Ascending aorta (tissue), 2 donors: ENCODE measurements around the gene TMPRSS12. TPM values are rescaled to one million over a fixed set of nuclear protein-coding genes. Genes with fewer than 3 reads are reported as not detected.
"Not testable (repeated sequence)": the region's sequence is repeated elsewhere in the genome, so short reads cannot be mapped to it uniquely, and the experiment has no call there.

Source experiments
- DNase-seq, 2 donors: peaks; one replicate each; pipeline ENCODE4 v3.0.0-alpha.2; 2019; ENCODE audit warnings: low spot score in 2 of 2
- H3K27ac ChIP-seq, 2 donors: fragments of 200-600 bp; sonication (generic); one replicate each; pipeline ENCODE4 v1.5.1; 2016 to 2017; ENCODE audit warnings: mild to moderate bottlenecking in 1 of 2
- H3K27me3 ChIP-seq: fragments of 200-600 bp; sonication (generic); one replicate; pipeline ENCODE4 v1.5.1; 2017
- H3K36me3 ChIP-seq, 2 donors: fragments of 200-600 bp; sonication (generic); one replicate each; pipeline ENCODE4 v1.5.1; 2016
- H3K4me1 ChIP-seq, 2 donors: fragments of 200-600 bp; sonication (generic); one replicate each; pipeline ENCODE4 v1.5.1; 2016 to 2017; ENCODE audit warnings: mild to moderate bottlenecking in 1 of 2
- H3K4me3 ChIP-seq, 2 donors: fragments of 200-600 bp; sonication (generic); one replicate each; pipeline ENCODE4 v1.5.1; 2016 to 2017; ENCODE audit warnings: mild to moderate bottlenecking in 1 of 2
- H3K9me3 ChIP-seq, 2 donors: fragments of 200-600 bp; sonication (generic); one replicate each; pipeline ENCODE4 v1.5.1; 2016
- CTCF ChIP-seq, 3 experiments: fragments of 200-600 bp in 2 of 3; fragments of 450-650 bp in 1 of 3; sonication (generic) in 2 of 3; IDR thresholded peaks; one replicate each; pipeline ENCODE4 v1.5.1; 2016 to 2019; ENCODE audit warnings: antibody characterized with exemption in 3 of 3, mild to moderate bottlenecking in 1 of 3, moderate library complexity in 1 of 3
- intact Hi-C: fragments of 100-400 bp; cut with DNase I; formaldehyde crosslinking; loops from one replicate; pipeline ENCODE4 v1.15.1; 2023
- total RNA-seq: library from RNA; depleted of rRNA; stranded (reverse); fragments of >200 nt; gene quantifications from one replicate; pipeline ENCODE4 v1.1.0, GENCODE V29; 2016

The TMPRSS12 gene
- not detected for total RNA-seq

- H3K4me1 ChIP-seq, result no peaks in the 10 kb centered on the region
- H3K27me3 ChIP-seq, result no peaks in the 10 kb centered on the region
- peak in 1 of 3 experiments; percentile 6 for TF ChIP-seq CTCF (IDR thresholded peaks at IDR 0.05)
- H3K4me3 ChIP-seq, result peak within 1 kb of the TSS; percentile 48 to 53
- intact Hi-C loops, result no loop called here
- H3K27ac ChIP-seq, result no peak within 1 kb of the TSS
- H3K36me3 ChIP-seq, result no peaks in the 10 kb centered on the region
- H3K9me3 ChIP-seq, result no peaks in the 10 kb centered on the region
- DNase-seq, result no peak
These were observed at the start of gene TMPRSS12 for GRCh38 chr12:50842637-50843493. Gene TMPRSS12 (plus strand): TSS chr12:50842926. CDS start chr12:50842965, 39 bp downstream.

GRCh38 chr12:50799908-50800307, 42.8 kb upstream of the TMPRSS12 start:
- intact Hi-C loops, result no loop called here
- Histone ChIP-seq H3K27me3 (no peaks in the 10 kb centered on the region), H3K27ac (no peak overlapping the region), H3K4me1 (no peaks in the 10 kb centered on the region), H3K4me3 (no peak overlapping the region), H3K9me3 (peaks cover 0 to 7% of the 10 kb centered on the region in 2 donors), H3K36me3 (peaks cover 35 to 53% of the 10 kb centered on the region in 2 donors)
- no peak for DNase-seq
- TF ChIP-seq CTCF (IDR thresholded peaks at IDR 0.05), result no peak

- no peak for DNase-seq
- no peak overlapping the region for H3K4me3 ChIP-seq
- no peak for TF ChIP-seq CTCF (IDR thresholded peaks at IDR 0.05)
- H3K27ac ChIP-seq, result no peak overlapping the region
- peaks cover 0 to 7% of the 10 kb centered on the region in 2 donors for H3K9me3 ChIP-seq
- intact Hi-C loops, result no loop called here
- peaks cover 20 to 26% of the 10 kb centered on the region in 2 donors for H3K36me3 ChIP-seq
- H3K27me3 ChIP-seq, result no peaks in the 10 kb centered on the region
- H3K4me1 ChIP-seq, result no peaks in the 10 kb centered on the region
These were observed 39.4 kb upstream of the TMPRSS12 start for GRCh38 chr12:50803230-50803875.

GRCh38 chr12:50806176-50806575, 36.5 kb upstream of the TMPRSS12 start:
- Histone ChIP-seq H3K36me3 (peaks cover 25 to 28% of the 10 kb centered on the region in 2 donors), H3K9me3 (no peaks in the 10 kb centered on the region), H3K27ac (no peak overlapping the region), H3K27me3 (no peaks in the 10 kb centered on the region), H3K4me1 (no peaks in the 10 kb centered on the region), H3K4me3 (no peak overlapping the region)
- no peak for DNase-seq
- no peak for TF ChIP-seq CTCF (IDR thresholded peaks at IDR 0.05)
- intact Hi-C loops, result no loop called here

- H3K4me1 ChIP-seq, H3K27ac ChIP-seq, H3K4me3 ChIP-seq, DNase-seq, intact Hi-C loops, H3K27me3 ChIP-seq, H3K9me3 ChIP-seq: not testable (repeated sequence)
- peaks cover 45% of the 10 kb centered on the region in 2 donors for H3K36me3 ChIP-seq
These were observed 33.6 kb upstream of the TMPRSS12 start for GRCh38 chr12:50809131-50809530.

- peaks cover 77 to 88% of the 10 kb centered on the region in 2 donors for H3K36me3 ChIP-seq
These were observed 27.8 kb upstream of the TMPRSS12 start for GRCh38 chr12:50814921-50815320.

More at GRCh38 chr12:50814921-50815320, 27.8 kb upstream of the TMPRSS12 start:
- intact Hi-C loops, H3K4me3 ChIP-seq, H3K4me1 ChIP-seq, H3K9me3 ChIP-seq, DNase-seq, H3K27me3 ChIP-seq, H3K27ac ChIP-seq: not testable (repeated sequence)
